GM12892 (cell line): ENCODE measurements around the gene P2RX5.

Experiments
- POLR2A ChIP-seq: IDR thresholded peaks from 2 replicates; pipeline ENCODE4 v1.6.1; 2011; ENCODE audit warnings: low read depth, low read length, control low read depth
- POLR2AphosphoS5 ChIP-seq: IDR thresholded peaks from 2 replicates; pipeline ENCODE4 v1.6.1; 2011; ENCODE audit warnings: low read depth, low read length, control low read depth
- TAF1 ChIP-seq: IDR thresholded peaks from 2 replicates; pipeline ENCODE4 v1.6.1; 2011; ENCODE audit warnings: low read depth, mild to moderate bottlenecking, control low read depth, low read length, borderline replicate concordance

DNA sequence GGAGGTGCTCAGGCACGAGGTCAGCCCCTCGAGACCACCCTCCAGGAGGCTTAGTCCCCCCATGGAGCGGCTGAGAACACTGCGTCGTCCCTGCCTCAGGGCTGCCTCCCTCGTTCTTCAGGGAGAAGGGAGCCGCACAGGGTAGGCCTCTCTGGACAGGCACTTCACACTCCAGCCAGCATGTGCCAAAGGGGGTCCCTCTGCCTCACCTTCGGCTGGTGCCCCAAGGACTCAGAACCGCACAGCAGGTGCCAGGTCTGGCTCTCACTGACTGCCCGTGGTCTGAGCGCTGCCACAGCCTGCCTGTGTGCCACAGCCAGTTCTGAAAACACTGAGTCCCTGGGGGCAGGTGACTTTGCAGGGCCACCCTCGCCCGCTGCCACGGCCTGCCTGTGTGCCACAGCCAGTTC lies 7.1 kb downstream of the P2RX5 start:
- TF ChIP-seq POLR2AphosphoS5 (no peak), POLR2A (no peak), TAF1 (no peak)
